ENCODE data around the gene SIRT3. TPM values are rescaled to one million over a fixed set of nuclear protein-coding genes. Genes with fewer than 3 reads are reported as not detected.

Gene SIRT3
- total RNA-seq, 6 experiments from 2014 or later, result 9.2 to 22.0 (median 15.5) TPM

DNA sequence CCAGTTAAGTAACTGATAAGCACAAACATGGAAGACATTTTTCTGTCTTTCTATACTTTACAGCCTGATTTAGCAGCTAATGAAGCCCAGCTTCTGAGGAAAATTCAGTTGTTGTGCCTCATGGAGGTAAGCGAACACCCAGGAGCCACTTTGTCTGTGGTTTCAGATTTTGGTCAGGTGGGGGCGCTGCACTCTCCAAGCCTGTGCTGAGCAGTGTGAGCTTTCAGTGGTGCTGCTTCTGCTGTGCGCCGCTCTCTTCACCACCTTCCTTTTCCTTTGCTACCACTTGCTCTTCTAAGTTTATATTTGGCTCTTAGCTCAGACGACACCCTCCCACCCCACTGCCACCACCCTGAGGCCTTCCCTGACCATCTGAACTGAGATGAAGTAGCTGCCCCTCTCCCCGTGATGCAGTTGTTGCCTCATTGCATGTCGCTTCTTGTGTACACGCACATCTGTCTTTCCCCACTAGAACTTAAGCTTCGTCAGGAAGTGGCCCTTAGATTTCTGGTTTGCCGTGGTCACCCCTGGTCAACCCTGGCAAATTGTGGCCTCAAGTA is 14.7 kb upstream of the SIRT3 start:
- Histone ChIP-seq H3K27ac (no peak overlapping the region), H3K4me1 (no peaks in the 10 kb centered on the region), H3K27me3 (no peaks in the 10 kb centered on the region), H3K9me3 (no peaks in the 10 kb centered on the region), H3K4me3 (no peak overlapping the region), H3K36me3 (peaks cover 0 to 72% (median 29%) of the 10 kb centered on the region in 4 donors)
- ATAC-seq (peak; percentile 75 to 85 (median 80)), DNase-seq (peak in 1 of 3 donors; percentile 50)
- TF ChIP-seq, protein P1, sequence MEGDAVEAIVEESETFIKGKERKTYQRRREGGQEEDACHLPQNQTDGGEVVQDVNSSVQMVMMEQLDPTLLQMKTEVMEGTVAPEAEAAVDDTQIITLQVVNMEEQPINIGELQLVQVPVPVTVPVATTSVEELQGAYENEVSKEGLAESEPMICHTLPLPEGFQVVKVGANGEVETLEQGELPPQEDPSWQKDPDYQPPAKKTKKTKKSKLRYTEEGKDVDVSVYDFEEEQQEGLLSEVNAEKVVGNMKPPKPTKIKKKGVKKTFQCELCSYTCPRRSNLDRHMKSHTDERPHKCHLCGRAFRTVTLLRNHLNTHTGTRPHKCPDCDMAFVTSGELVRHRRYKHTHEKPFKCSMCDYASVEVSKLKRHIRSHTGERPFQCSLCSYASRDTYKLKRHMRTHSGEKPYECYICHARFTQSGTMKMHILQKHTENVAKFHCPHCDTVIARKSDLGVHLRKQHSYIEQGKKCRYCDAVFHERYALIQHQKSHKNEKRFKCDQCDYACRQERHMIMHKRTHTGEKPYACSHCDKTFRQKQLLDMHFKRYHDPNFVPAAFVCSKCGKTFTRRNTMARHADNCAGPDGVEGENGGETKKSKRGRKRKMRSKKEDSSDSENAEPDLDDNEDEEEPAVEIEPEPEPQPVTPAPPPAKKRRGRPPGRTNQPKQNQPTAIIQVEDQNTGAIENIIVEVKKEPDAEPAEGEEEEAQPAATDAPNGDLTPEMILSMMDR (IDR thresholded peaks at IDR 0.05), result peak; percentile 50 to 65 (median 58)
- TF ChIP-seq POLR2A (IDR thresholded peaks at IDR 0.05), result no peak
- intact Hi-C loops (cut with DNase I), result loop anchor here in 1 of 2 donors (10.0 kb wide), 1 partner anchor 114 kb away; the partner anchor contains the start of gene B4GALNT4
- WGBS (ENCODE audit: insufficient coverage, low coverage, low lambda C conversion rate, missing lambda C conversion rate), result 80% methylated on average over 7 of the region's 10 CpGs

DNA sequence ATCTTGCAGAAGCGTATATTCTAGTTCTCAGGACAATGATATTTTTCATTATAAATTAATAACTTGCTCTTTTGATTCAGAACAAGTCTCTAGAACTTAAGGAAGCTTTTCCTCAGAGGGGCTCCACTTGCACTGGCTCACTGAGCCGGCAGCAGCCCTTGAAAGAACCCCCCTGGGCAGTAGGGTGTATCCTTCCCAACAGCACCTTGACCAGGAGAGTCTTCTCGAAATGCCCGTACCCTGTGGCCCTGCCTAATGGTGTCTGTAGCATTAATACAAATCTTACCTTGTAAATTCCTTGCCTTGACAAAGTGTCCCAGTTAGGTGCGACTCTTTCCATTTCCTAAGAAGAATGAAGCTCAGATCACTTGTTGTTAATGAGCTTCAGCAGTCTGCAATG is 14.1 kb upstream of the SIRT3 start:
- ATAC-seq (no peak), DNase-seq (no peak)
- Histone ChIP-seq H3K4me3 (no peak overlapping the region), H3K36me3 (peaks cover 0 to 74% (median 31%) of the 10 kb centered on the region in 4 donors), H3K4me1 (no peaks in the 10 kb centered on the region), H3K9me3 (no peaks in the 10 kb centered on the region), H3K27ac (no peak overlapping the region), H3K27me3 (no peaks in the 10 kb centered on the region)
- WGBS (ENCODE audit: insufficient coverage, low coverage, low lambda C conversion rate, missing lambda C conversion rate), result 79% methylated on average over 4 of the region's 5 CpGs
- TF ChIP-seq, protein P1 (IDR thresholded peaks at IDR 0.05), result no peak
- TF ChIP-seq POLR2A (IDR thresholded peaks at IDR 0.05), result no peak
- intact Hi-C loops (cut with DNase I), result loop anchor here in 1 of 2 donors (10.0 kb wide), 1 partner anchor 115 kb away; the partner anchor contains the start of gene B4GALNT4

DNA sequence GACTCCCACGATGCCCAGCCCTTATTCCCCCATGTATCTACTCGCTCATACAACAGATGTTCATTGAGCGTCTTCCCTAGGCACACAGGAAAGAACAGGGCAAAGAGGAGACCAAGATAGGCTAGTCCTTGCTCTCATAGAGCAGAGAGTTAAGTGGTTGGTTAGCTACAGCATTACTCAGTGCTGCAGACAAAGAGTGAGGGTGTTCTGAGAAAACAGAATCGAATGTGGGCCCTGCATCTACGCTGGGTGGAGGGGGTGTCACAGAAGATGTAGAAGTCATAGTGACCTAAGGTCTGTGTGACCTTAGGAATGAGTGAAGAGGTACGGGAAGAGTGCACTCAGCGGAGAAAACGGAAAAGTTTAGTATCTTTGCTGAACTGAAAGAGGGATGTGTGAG is 12.9 kb upstream of the SIRT3 start:
- TF ChIP-seq, protein P1 (IDR thresholded peaks at IDR 0.05), result no peak
- TF ChIP-seq POLR2A (IDR thresholded peaks at IDR 0.05), result no peak
- ATAC-seq (no peak), DNase-seq (no peak)
- Histone ChIP-seq H3K4me1 (no peaks in the 10 kb centered on the region), H3K9me3 (no peaks in the 10 kb centered on the region), H3K27me3 (no peaks in the 10 kb centered on the region), H3K27ac (no peak overlapping the region), H3K36me3 (peaks cover 0 to 86% (median 42%) of the 10 kb centered on the region in 4 donors), H3K4me3 (no peak overlapping the region)
- WGBS (ENCODE audit: insufficient coverage, low coverage, low lambda C conversion rate, missing lambda C conversion rate), result 89% methylated on average over 8 of the region's 8 CpGs
- intact Hi-C loops (cut with DNase I), result loop anchor here in 1 of 2 donors (5.0 kb wide), 1 partner anchor 47 kb away; no protein-coding TSS in a partner anchor

DNA sequence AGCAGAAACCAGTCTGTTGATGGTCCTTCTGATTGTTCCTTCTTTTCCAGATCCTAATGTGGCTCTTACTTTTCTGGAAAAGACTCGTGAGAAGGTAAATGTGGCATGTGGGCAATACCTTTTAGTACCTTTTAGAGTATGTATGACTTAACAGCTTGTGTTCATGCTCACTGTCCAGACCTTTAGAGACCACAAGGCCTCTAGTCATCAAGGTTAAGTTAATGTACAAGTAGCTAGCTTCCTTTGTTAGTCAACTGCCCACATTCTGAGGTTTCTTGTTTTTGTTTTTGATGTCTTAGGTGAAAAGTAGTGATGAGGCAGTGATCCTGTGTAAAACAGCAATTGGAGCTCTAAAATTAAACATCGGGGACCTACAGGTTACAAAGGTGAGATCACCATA is 8.2 kb upstream of the SIRT3 start:
- Histone ChIP-seq H3K36me3 (peaks cover 0 to 77% (median 37%) of the 10 kb centered on the region in 4 donors), H3K4me3 (no peak overlapping the region), H3K27ac (no peak overlapping the region), H3K9me3 (no peaks in the 10 kb centered on the region), H3K4me1 (no peaks in the 10 kb centered on the region), H3K27me3 (no peaks in the 10 kb centered on the region)
- no peak for DNase-seq
- TF ChIP-seq, protein P1 (IDR thresholded peaks at IDR 0.05), result no peak
- TF ChIP-seq POLR2A (IDR thresholded peaks at IDR 0.05), result no peak
- intact Hi-C loops (cut with DNase I), result no loop called here
- no peak for ATAC-seq
- WGBS (ENCODE audit: insufficient coverage, low coverage, low lambda C conversion rate, missing lambda C conversion rate), result 92% methylated on average over 2 of the region's 2 CpGs
